Sigmoid colon (tissue), 7 donors: Measurements from ENCODE around the gene RTN4RL2. TPM values are rescaled to one million over a fixed set of nuclear protein-coding genes. Genes with fewer than 3 reads are reported as not detected.

ENCODE experiments used
- DNase-seq: peaks from one replicate; pipeline ENCODE4 v3.0.0-alpha.2; 2019
- H3K27ac ChIP-seq, 4 donors: fragments of 200-600 bp; sonication (generic); one replicate each; pipeline ENCODE4 v1.5.1; 2016 to 2019; ENCODE audit warnings: mild to moderate bottlenecking in 1 of 4
- H3K27me3 ChIP-seq, 3 donors: fragments of 200-600 bp; sonication (generic); one replicate each; pipeline ENCODE4 v1.5.1; 2019; ENCODE audit warnings: mild to moderate bottlenecking in 1 of 3
- H3K36me3 ChIP-seq, 4 donors: fragments of 200-600 bp; sonication (generic); one replicate each; pipeline ENCODE4 v1.5.1; 2016 to 2019
- H3K4me1 ChIP-seq, 4 donors: fragments of 200-600 bp; sonication (generic); one replicate each; pipeline ENCODE4 v1.5.1; 2017 to 2019
- H3K4me3 ChIP-seq, 4 donors: fragments of 200-600 bp; sonication (generic); one replicate each; pipeline ENCODE4 v1.5.1; 2017 to 2019; ENCODE audit warnings: mild to moderate bottlenecking in 2 of 4, moderate library complexity in 1 of 4
- H3K9me3 ChIP-seq, 4 donors: fragments of 200-600 bp in 3 of 4; sonication (generic) in 3 of 4; one replicate each; pipeline versions ENCODE4 v1.5.1 to v1.6.1; 2013 to 2019
- EP300 ChIP-seq, 4 donors: sonication (generic); formaldehyde crosslinking; IDR thresholded peaks; one replicate each; pipeline ENCODE4 v1.6.1; 2017; ENCODE audit warnings: antibody characterized with exemption in 4 of 4
- POLR2A ChIP-seq, 2 donors: fragments of 450-650 bp; IDR thresholded peaks; one replicate each; pipeline ENCODE4 v1.6.1; 2016; ENCODE audit warnings: antibody characterized with exemption in 2 of 2, mild to moderate bottlenecking in 2 of 2, moderate library complexity in 2 of 2
- POLR2AphosphoS5 ChIP-seq, 4 donors: sonication (generic); formaldehyde crosslinking; IDR thresholded peaks; one replicate each; pipeline ENCODE4 v1.6.1; 2017; ENCODE audit warnings: antibody characterized with exemption in 4 of 4
- WGBS, 2 donors: extraction: QIAGEN DNeasy Blood & Tissue Kit; methylation state at CpG; one replicate each; pipeline ENCODE4 v1.1.7; 2013; 5-methylcytosine and 5-hydroxymethylcytosine counted together
- intact Hi-C: fragments of 100-400 bp; cut with DNase I; formaldehyde crosslinking; loops from one replicate; pipeline ENCODE4 v1.15.1; 2023
- polyA plus RNA-seq, 3 donors: library from polyadenylated mRNA; stranded (reverse); fragments of 200-250 nt; gene quantifications; one replicate each; pipeline ENCODE4 v1.2.3, GENCODE V29; 2013
- total RNA-seq, 4 donors: library from RNA; depleted of rRNA; stranded (reverse); fragments of >200 nt; gene quantifications; one replicate each; pipeline ENCODE4 v1.1.0, GENCODE V29; 2016
- TF ChIP-seq, protein P1 (sequence below), 4 experiments: fragments of 450-650 bp in 3 of 4; fragments of 200-600 bp in 1 of 4; IDR thresholded peaks; one replicate each; pipeline ENCODE4 v1.5.1; 2016 to 2019; ENCODE audit warnings: antibody characterized with exemption in 4 of 4, mild to moderate bottlenecking in 3 of 4, moderate library complexity in 2 of 4
- donor health status: healthy with polysubstance abuse.
- donor health status: Bipolar disorder and iron deficiency.
- donor health status: healthy.

The RTN4RL2 gene
- total and polyA plus RNA-seq, 7 donors, result 0.41 to 0.66 (median 0.61) TPM; not detected in 3

DNA sequence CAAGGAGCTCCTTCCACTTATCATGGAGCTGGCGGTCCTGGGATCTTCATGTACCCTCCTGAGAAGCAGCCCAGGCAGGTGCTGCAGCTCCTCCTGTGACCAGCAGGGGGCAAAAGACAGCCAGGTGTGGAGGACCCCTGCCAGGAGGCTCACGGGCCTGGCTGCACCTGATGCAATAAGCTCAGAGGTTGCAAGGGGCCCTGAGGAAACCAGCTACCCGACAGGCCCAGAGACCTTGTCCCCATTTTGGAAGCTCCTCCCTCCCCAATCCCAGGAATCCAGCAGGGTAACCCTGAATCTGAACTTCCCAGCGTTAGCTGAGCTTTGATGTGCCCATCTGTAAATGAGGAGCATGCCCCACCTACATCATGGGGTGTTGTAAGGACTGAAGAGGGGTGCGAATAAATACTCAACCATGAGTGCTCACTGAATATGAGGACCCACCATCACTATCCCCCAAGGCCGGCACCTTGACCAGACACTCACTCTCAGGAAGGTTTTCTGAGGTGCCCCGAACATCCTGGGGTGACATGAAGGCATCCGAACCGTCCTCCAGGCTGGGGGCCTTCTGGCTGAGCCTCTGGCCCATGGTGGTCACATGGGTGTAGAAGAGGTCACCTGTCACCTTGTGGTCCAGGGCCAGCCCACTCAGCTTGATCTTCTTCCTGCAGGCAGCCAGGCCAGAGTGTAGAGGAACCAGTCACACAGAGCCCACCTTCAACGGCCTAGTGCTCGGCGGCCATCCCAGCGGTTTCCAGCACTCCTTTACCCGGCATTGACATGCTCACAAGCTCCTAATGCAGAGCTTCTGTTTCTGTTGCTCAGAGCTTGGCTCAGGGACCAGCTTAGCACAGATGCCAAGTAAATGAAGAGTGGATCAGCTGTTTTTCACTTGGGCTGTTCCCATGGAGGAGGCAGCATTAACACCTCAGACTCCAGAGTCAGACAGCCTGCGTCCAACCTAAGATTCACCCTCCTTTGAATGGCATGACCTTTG, 33.5 kb downstream of the RTN4RL2 start:
- no peaks in the 10 kb centered on the region for H3K27me3 ChIP-seq
- H3K4me3 ChIP-seq, result no peak overlapping the region
- no peaks in the 10 kb centered on the region for H3K9me3 ChIP-seq
- peaks cover 11 to 54% (median 18%) of the 10 kb centered on the region in 4 donors for H3K36me3 ChIP-seq
- TF ChIP-seq, protein P1, sequence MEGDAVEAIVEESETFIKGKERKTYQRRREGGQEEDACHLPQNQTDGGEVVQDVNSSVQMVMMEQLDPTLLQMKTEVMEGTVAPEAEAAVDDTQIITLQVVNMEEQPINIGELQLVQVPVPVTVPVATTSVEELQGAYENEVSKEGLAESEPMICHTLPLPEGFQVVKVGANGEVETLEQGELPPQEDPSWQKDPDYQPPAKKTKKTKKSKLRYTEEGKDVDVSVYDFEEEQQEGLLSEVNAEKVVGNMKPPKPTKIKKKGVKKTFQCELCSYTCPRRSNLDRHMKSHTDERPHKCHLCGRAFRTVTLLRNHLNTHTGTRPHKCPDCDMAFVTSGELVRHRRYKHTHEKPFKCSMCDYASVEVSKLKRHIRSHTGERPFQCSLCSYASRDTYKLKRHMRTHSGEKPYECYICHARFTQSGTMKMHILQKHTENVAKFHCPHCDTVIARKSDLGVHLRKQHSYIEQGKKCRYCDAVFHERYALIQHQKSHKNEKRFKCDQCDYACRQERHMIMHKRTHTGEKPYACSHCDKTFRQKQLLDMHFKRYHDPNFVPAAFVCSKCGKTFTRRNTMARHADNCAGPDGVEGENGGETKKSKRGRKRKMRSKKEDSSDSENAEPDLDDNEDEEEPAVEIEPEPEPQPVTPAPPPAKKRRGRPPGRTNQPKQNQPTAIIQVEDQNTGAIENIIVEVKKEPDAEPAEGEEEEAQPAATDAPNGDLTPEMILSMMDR (IDR thresholded peaks at IDR 0.05), result peak; percentile 58 to 89 (median 74)
- no peak for TF ChIP-seq POLR2A (IDR thresholded peaks at IDR 0.05)
- H3K4me1 ChIP-seq, result peaks cover 2 to 6% (median 3%) of the 10 kb centered on the region in 4 donors
- peak; percentile 81 for DNase-seq
- no peak overlapping the region for H3K27ac ChIP-seq
- 80 to 82% methylated on average over 15 of the region's 15 CpGs for WGBS, 2 donors
- intact Hi-C loops, result loop anchor here (1.0 kb wide), 1 partner anchor 33 kb away; no protein-coding TSS in a partner anchor

DNA sequence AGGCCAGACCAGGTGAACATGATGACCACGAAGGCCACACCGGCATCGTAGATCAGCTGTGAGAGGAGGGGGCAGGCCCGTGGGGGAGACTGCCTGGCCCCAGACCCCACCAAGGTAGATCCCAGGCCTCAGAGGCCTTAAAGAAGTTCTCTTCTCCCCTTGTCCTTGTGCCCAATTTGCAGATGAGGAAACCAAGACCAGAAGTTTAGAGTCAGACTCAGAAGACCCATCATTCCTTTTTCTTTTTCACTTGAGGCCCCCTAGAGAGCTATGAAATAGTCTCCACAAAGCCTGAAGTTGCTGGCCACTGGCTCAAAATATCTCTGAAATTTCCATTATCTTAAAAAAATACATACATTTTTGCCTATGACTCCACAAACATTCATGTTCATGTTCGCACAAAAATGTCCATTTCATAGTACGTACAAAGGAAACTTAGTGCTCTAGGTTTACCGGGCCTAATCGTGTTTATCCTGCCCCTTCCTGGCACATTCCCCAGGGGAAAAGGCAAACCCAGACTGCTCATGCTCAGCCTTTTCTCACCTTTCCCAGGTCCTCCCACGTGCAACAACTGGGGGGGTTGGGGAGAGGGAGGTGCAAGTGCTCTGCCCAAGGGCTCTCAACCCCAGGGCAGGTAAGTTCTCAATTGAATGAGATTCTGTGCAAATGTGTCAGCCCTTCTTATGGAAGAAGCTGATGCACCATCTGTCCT, 35.9 kb downstream of the RTN4RL2 start:
- Histone ChIP-seq H3K9me3 (no peaks in the 10 kb centered on the region), H3K4me3 (no peak overlapping the region), H3K36me3 (peaks cover 0 to 37% (median 5%) of the 10 kb centered on the region in 4 donors), H3K4me1 (peaks cover 2 to 23% (median 19%) of the 10 kb centered on the region in 4 donors), H3K27me3 (no peaks in the 10 kb centered on the region), H3K27ac (no peak overlapping the region)
- WGBS, 2 donors, result 88 to 90% methylated on average over 9 of the region's 9 CpGs
- no peak for DNase-seq
- TF ChIP-seq POLR2A (IDR thresholded peaks at IDR 0.05) (no peak), EP300 (IDR thresholded peaks at IDR 0.05) (no peak), POLR2AphosphoS5 (IDR thresholded peaks at IDR 0.05) (no peak)
- TF ChIP-seq, protein P1 (IDR thresholded peaks at IDR 0.05), result no peak
- intact Hi-C loops, result loop anchor here (5.0 kb wide), 1 partner anchor 39 kb away; no protein-coding TSS in a partner anchor

DNA sequence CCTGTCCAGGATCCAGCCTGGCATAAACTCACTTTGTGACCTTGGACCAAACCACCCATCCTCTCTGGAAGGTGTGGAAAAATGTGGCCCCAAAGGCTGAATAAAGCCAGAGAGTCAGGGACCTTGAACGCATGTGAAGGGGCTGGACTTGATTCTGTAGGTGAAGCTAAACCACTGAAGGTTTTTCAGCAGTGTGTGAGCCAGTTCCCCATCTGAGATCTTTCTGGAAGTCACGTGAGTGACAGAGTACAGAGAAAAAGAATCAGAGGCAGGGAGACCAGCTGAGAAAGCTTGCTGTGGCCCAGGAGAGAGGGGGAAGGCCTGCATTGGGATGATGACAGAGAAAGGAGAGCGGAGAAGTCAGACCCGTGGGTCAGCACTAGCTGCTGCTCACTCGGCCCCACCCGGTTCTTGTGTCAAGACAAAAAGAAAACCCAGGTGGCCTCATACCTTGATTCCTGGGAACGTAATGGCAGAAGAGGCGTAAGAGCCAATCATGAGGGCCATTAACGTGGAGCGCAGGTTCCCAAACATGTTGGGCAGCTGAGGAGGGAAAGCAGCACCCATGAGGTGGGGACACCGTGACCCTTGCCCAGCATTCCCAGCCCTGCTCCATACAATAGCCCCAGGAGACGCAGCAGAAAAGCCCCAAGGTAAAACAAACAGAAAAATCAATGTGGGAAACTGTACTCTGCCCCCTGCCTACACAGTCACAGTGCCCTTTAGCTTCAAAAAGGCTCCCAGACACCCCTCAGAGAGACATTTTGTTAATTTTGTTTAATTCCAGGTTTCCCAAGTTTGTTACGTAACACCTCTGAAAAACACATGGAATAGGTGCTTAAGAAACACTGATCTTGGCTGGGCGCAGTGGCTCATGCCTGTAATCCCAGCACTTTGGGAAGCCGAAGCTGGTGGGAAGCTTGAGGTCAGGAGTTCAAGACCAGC, 37.2 kb downstream of the RTN4RL2 start:
- peaks cover 2 to 23% (median 19%) of the 10 kb centered on the region in 4 donors for H3K4me1 ChIP-seq
- no peak overlapping the region for H3K4me3 ChIP-seq
- WGBS, 2 donors, result 95 to 96% methylated on average over 15 of the region's 15 CpGs
- H3K9me3 ChIP-seq, result no peaks in the 10 kb centered on the region
- no peak for DNase-seq
- peaks cover 0 to 38% (median 5%) of the 10 kb centered on the region in 4 donors for H3K36me3 ChIP-seq
- TF ChIP-seq EP300 (IDR thresholded peaks at IDR 0.05) (no peak), POLR2A (IDR thresholded peaks at IDR 0.05) (no peak), POLR2AphosphoS5 (IDR thresholded peaks at IDR 0.05) (no peak)
- TF ChIP-seq, protein P1 (IDR thresholded peaks at IDR 0.05), result no peak
- no peak overlapping the region for H3K27ac ChIP-seq
- H3K27me3 ChIP-seq, result no peaks in the 10 kb centered on the region
- intact Hi-C loops, result loop anchor here (5.0 kb wide), 1 partner anchor 40 kb away; no protein-coding TSS in a partner anchor

DNA sequence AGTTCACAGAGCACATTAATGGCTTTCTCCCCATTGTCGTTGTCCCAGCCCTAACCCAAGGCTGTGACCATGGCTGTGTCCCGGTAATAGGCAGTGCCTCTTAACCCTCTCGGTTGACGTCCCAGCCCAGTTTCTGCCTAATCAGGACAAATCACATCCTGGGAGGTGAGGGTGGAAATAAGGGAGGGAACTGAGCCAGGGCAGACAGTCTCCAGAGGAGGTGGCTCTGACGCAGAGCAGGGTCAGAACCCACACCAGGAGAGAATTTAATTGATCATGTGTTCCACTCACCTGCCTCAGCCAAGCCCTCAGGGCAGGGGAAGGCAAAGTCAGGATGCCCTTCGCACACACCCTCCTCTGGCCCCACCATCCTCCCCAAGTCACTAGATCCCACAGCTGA, 38.2 kb downstream of the RTN4RL2 start:
- H3K9me3 ChIP-seq, result no peaks in the 10 kb centered on the region
- peak overlapping the region; percentile 77 to 80 (median 80) for H3K27ac ChIP-seq
- intact Hi-C loops, result loop anchor here (5.0 kb wide), 1 partner anchor 41 kb away; no protein-coding TSS in a partner anchor

More for the DNA sequence above, 38.2 kb downstream of the RTN4RL2 start:
- Histone ChIP-seq H3K4me3 (no peak overlapping the region), H3K36me3 (peaks cover 0 to 38% (median 5%) of the 10 kb centered on the region in 4 donors), H3K4me1 (peaks cover 2 to 23% (median 19%) of the 10 kb centered on the region in 4 donors), H3K27me3 (no peaks in the 10 kb centered on the region)
- TF ChIP-seq, protein P1 (IDR thresholded peaks at IDR 0.05), result no peak
- no peak for DNase-seq
- 95 to 96% methylated on average over 6 of the region's 6 CpGs for WGBS, 2 donors
